Measurements from ENCODE around the gene TMEM8B.
A peak's percentile ranks its signal among the peaks of the same experiment; 100 is the strongest.

Gene TMEM8B

GRCh38 chr9:35828716-35829083, 328 bp upstream of the TMEM8B start, which contains the start of gene FAM221B:
FAM221B (minus strand) TSS chr9:35828732; CDS start chr9:35826161, 2,571 bp downstream.
- WGBS, 2 experiments (ENCODE audit: insufficient coverage in 2 of 2), result 7 to 25% methylated on average over 13 to 18 of the region's 21 CpGs
- Histone ChIP-seq H3K27ac (ENCODE audit: low read depth, low read length, severe bottlenecking) (peak within 1 kb of the TSS; percentile 86), H3K9me3 (ENCODE audit: control insufficient read depth, low read length) (no peaks in the 10 kb centered on the region), H3K4me1 (ENCODE audit: control insufficient read depth, insufficient read depth, low read length, poor library complexity, severe bottlenecking) (peaks cover 2% of the 10 kb centered on the region), H3K4me3 (ENCODE audit: extremely low read depth, insufficient read depth, low read length, poor library complexity, severe bottlenecking) (peak within 1 kb of the TSS; percentile 64), H3K36me3 (ENCODE audit: control insufficient read depth, insufficient read depth, low read length) (no peaks in the 10 kb centered on the region)

GRCh38 chr9:35829764-35830096, 702 bp downstream of the TMEM8B start:
- Histone ChIP-seq H3K36me3 (ENCODE audit: control insufficient read depth, insufficient read depth, low read length) (no peaks in the 10 kb centered on the region), H3K9me3 (ENCODE audit: control insufficient read depth, low read length) (no peaks in the 10 kb centered on the region), H3K4me1 (ENCODE audit: control insufficient read depth, insufficient read depth, low read length, poor library complexity, severe bottlenecking) (peaks cover 2% of the 10 kb centered on the region), H3K4me3 (ENCODE audit: extremely low read depth, insufficient read depth, low read length, poor library complexity, severe bottlenecking) (peak overlapping the region; percentile 64), H3K27ac (ENCODE audit: low read depth, low read length, severe bottlenecking) (no peak overlapping the region)
- WGBS, 2 experiments (ENCODE audit: insufficient coverage in 2 of 2), result 67 to 70% methylated on average over 1 of the region's 2 CpGs

GRCh38 chr9:35831040-35831439, 2.0 kb downstream of the TMEM8B start:
- no peak overlapping the region for H3K4me3 ChIP-seq (ENCODE audit: extremely low read depth, insufficient read depth, low read length, poor library complexity, severe bottlenecking)
- no peaks in the 10 kb centered on the region for H3K36me3 ChIP-seq (ENCODE audit: control insufficient read depth, insufficient read depth, low read length)
- 95 to 98% methylated on average over 3 of the region's 4 CpGs for WGBS, 2 experiments (ENCODE audit: insufficient coverage in 2 of 2)
- no peaks in the 10 kb centered on the region for H3K9me3 ChIP-seq (ENCODE audit: control insufficient read depth, low read length)
- no peak overlapping the region for H3K27ac ChIP-seq (ENCODE audit: low read depth, low read length, severe bottlenecking)
- peaks cover 2% of the 10 kb centered on the region for H3K4me1 ChIP-seq (ENCODE audit: control insufficient read depth, insufficient read depth, low read length, poor library complexity, severe bottlenecking)

GRCh38 chr9:35832814-35833213, 3.8 kb downstream of the TMEM8B start:
- H3K4me3 ChIP-seq (ENCODE audit: extremely low read depth, insufficient read depth, low read length, poor library complexity, severe bottlenecking), result no peak overlapping the region
- H3K36me3 ChIP-seq (ENCODE audit: control insufficient read depth, insufficient read depth, low read length), result no peaks in the 10 kb centered on the region
- WGBS, 2 experiments (ENCODE audit: insufficient coverage in 2 of 2), result 83 to 96% methylated on average over 4 of the region's 5 CpGs
- peaks cover 6% of the 10 kb centered on the region for H3K4me1 ChIP-seq (ENCODE audit: control insufficient read depth, insufficient read depth, low read length, poor library complexity, severe bottlenecking)
- H3K27ac ChIP-seq (ENCODE audit: low read depth, low read length, severe bottlenecking), result no peak overlapping the region
- H3K9me3 ChIP-seq (ENCODE audit: control insufficient read depth, low read length), result no peaks in the 10 kb centered on the region

GRCh38 chr9:35834260-35835215, 5.5 kb downstream of the TMEM8B start:
- no peak overlapping the region for H3K27ac ChIP-seq (ENCODE audit: low read depth, low read length, severe bottlenecking)
- 92 to 95% methylated on average over 11 to 13 of the region's 14 CpGs for WGBS, 2 experiments (ENCODE audit: insufficient coverage in 2 of 2)
- H3K4me1 ChIP-seq (ENCODE audit: control insufficient read depth, insufficient read depth, low read length, poor library complexity, severe bottlenecking), result peaks cover 3% of the 10 kb centered on the region
- H3K36me3 ChIP-seq (ENCODE audit: control insufficient read depth, insufficient read depth, low read length), result no peaks in the 10 kb centered on the region
- H3K9me3 ChIP-seq (ENCODE audit: control insufficient read depth, low read length), result no peaks in the 10 kb centered on the region
- H3K4me3 ChIP-seq (ENCODE audit: extremely low read depth, insufficient read depth, low read length, poor library complexity, severe bottlenecking), result no peak overlapping the region

GRCh38 chr9:35835216-35835632, 6.2 kb downstream of the TMEM8B start:
- H3K4me3 ChIP-seq (ENCODE audit: extremely low read depth, insufficient read depth, low read length, poor library complexity, severe bottlenecking), result no peak overlapping the region
- no peaks in the 10 kb centered on the region for H3K36me3 ChIP-seq (ENCODE audit: control insufficient read depth, insufficient read depth, low read length)
- 83 to 88% methylated on average over 1 to 3 of the region's 3 CpGs for WGBS, 2 experiments (ENCODE audit: insufficient coverage in 2 of 2)
- H3K4me1 ChIP-seq (ENCODE audit: control insufficient read depth, insufficient read depth, low read length, poor library complexity, severe bottlenecking), result peaks cover 3% of the 10 kb centered on the region
- no peak overlapping the region for H3K27ac ChIP-seq (ENCODE audit: low read depth, low read length, severe bottlenecking)
- H3K9me3 ChIP-seq (ENCODE audit: control insufficient read depth, low read length), result no peaks in the 10 kb centered on the region

- H3K9me3 ChIP-seq (ENCODE audit: control insufficient read depth, low read length), result no peaks in the 10 kb centered on the region
- 79 to 92% methylated on average over 2 of the region's 2 CpGs for WGBS, 2 experiments (ENCODE audit: insufficient coverage in 2 of 2)
- no peaks in the 10 kb centered on the region for H3K36me3 ChIP-seq (ENCODE audit: control insufficient read depth, insufficient read depth, low read length)
- H3K4me1 ChIP-seq (ENCODE audit: control insufficient read depth, insufficient read depth, low read length, poor library complexity, severe bottlenecking), result peaks cover 3% of the 10 kb centered on the region
- H3K27ac ChIP-seq (ENCODE audit: low read depth, low read length, severe bottlenecking), result no peak overlapping the region
- H3K4me3 ChIP-seq (ENCODE audit: extremely low read depth, insufficient read depth, low read length, poor library complexity, severe bottlenecking), result no peak overlapping the region
Observed at GRCh38 chr9:35835766-35836165, 6.7 kb downstream of the TMEM8B start.

- Histone ChIP-seq H3K4me3 (ENCODE audit: extremely low read depth, insufficient read depth, low read length, poor library complexity, severe bottlenecking) (no peak overlapping the region), H3K4me1 (ENCODE audit: control insufficient read depth, insufficient read depth, low read length, poor library complexity, severe bottlenecking) (peaks cover 3% of the 10 kb centered on the region), H3K9me3 (ENCODE audit: control insufficient read depth, low read length) (no peaks in the 10 kb centered on the region), H3K36me3 (ENCODE audit: control insufficient read depth, insufficient read depth, low read length) (no peaks in the 10 kb centered on the region), H3K27ac (ENCODE audit: low read depth, low read length, severe bottlenecking) (no peak overlapping the region)
- WGBS, 2 experiments (ENCODE audit: insufficient coverage in 2 of 2), result 100% methylated on average over 1 to 5 of the region's 5 CpGs
Observed at GRCh38 chr9:35836595-35836994, 7.6 kb downstream of the TMEM8B start.

GRCh38 chr9:35839926-35840325, 10.9 kb downstream of the TMEM8B start:
- no peak overlapping the region for H3K4me3 ChIP-seq (ENCODE audit: extremely low read depth, insufficient read depth, low read length, poor library complexity, severe bottlenecking)
- WGBS, 2 experiments (ENCODE audit: insufficient coverage in 2 of 2), result 96 to 98% methylated on average over 5 of the region's 5 CpGs
- H3K4me1 ChIP-seq (ENCODE audit: control insufficient read depth, insufficient read depth, low read length, poor library complexity, severe bottlenecking), result peaks cover 9% of the 10 kb centered on the region
- H3K9me3 ChIP-seq (ENCODE audit: control insufficient read depth, low read length), result no peaks in the 10 kb centered on the region
- H3K27ac ChIP-seq (ENCODE audit: low read depth, low read length, severe bottlenecking), result no peak overlapping the region
- H3K36me3 ChIP-seq (ENCODE audit: control insufficient read depth, insufficient read depth, low read length), result no peaks in the 10 kb centered on the region

GRCh38 chr9:35840881-35841644, 12.0 kb downstream of the TMEM8B start:
- Histone ChIP-seq H3K9me3 (ENCODE audit: control insufficient read depth, low read length) (no peaks in the 10 kb centered on the region), H3K4me1 (ENCODE audit: control insufficient read depth, insufficient read depth, low read length, poor library complexity, severe bottlenecking) (peaks cover 9% of the 10 kb centered on the region), H3K27ac (ENCODE audit: low read depth, low read length, severe bottlenecking) (no peak overlapping the region), H3K4me3 (ENCODE audit: extremely low read depth, insufficient read depth, low read length, poor library complexity, severe bottlenecking) (no peak overlapping the region), H3K36me3 (ENCODE audit: control insufficient read depth, insufficient read depth, low read length) (no peaks in the 10 kb centered on the region)
- whole genome bisulfite sequencing, 2 experiments (ENCODE audit: insufficient coverage in 2 of 2), result 93% methylated on average over 10 to 13 of the region's 15 CpGs

- H3K9me3 ChIP-seq (ENCODE audit: control insufficient read depth, low read length), result no peaks in the 10 kb centered on the region
- WGBS, 2 experiments (ENCODE audit: insufficient coverage in 2 of 2), result 90% methylated on average over 2 of the region's 5 CpGs; no CpG with 5 or more reads in 1 of the 2 experiments
- H3K27ac ChIP-seq (ENCODE audit: low read depth, low read length, severe bottlenecking), result no peak overlapping the region
- peaks cover 9% of the 10 kb centered on the region for H3K4me1 ChIP-seq (ENCODE audit: control insufficient read depth, insufficient read depth, low read length, poor library complexity, severe bottlenecking)
- H3K36me3 ChIP-seq (ENCODE audit: control insufficient read depth, insufficient read depth, low read length), result peaks cover under 1% of the 10 kb centered on the region
- no peak overlapping the region for H3K4me3 ChIP-seq (ENCODE audit: extremely low read depth, insufficient read depth, low read length, poor library complexity, severe bottlenecking)
Observed at GRCh38 chr9:35841645-35841900, 12.5 kb downstream of the TMEM8B start.
